Measurements from ENCODE around the gene LOXHD1.

The LOXHD1 gene

DNA sequence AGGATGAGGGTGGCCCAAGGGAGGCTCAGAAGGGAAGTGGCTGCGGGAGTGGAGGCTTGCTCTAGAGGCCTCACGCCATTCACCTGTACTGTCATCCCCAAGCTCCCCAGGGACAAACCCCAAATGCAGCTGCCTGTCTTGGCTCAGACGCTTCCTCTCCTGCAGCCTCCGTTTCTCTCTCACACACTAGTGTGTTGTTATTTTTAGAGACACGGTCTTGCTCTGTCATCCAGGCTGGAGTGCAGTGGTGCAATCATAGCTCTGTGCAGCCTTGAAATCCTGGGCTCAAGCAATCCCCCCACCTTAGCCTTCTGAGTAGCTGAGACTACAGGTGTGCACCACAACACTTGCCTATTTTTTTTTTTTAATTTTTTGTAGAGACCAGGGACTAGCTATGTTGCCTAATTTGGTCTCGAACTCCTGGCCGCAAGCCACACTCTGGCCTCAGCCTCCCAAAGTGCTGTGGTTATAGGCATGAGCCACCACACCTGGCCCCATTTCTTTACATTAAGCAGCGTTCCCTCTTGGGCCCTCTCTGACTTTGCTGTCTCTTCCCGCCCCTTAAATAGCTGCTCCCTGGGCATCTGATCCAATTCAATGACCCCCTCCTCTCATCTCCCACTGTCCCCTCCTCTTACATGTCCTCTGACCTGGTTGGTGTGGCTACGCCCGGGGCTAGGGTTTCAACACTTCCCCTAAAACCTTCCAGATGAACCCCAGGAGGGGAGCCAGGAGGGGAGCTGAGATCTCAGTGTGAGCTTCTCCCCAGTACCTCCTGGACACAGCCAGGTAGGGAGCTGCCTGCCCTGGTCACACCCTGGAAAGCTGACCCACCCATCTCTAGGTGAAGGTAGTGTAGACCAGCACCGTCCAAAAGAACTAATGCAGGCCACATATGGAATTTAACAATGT lies 24.0 kb upstream of the LOXHD1 start:
- Histone ChIP-seq H2BK12ac (ENCODE audit: low read length in 2 of 2) (peak overlapping the region in 1 of 2 experiments; percentile 12), H3K4ac (ENCODE audit: low read depth in 1 of 2, low read length in 2 of 2) (no peak overlapping the region), H3K4me2 (ENCODE audit: low read length, poor library complexity, severe bottlenecking) (no peak overlapping the region), H4K8ac (ENCODE audit: low read length) (no peak overlapping the region), H3K9me3 (ENCODE audit: control insufficient read depth, low read length) (no peaks in the 10 kb centered on the region), H3K14ac (ENCODE audit: low read length in 2 of 2) (no peak overlapping the region), H3K27me3 (ENCODE audit: control insufficient read depth in 1 of 2, insufficient read depth in 1 of 2, low read length in 2 of 2) (peaks cover 16 to 63% of the 10 kb centered on the region in 2 experiments), H2AK5ac (ENCODE audit: low read length, severe bottlenecking) (no peak overlapping the region), H3K79me1 (replicated peaks; ENCODE audit: low read length, poor library complexity, severe bottlenecking) (no peaks in the 10 kb centered on the region), H3K4me3 (ENCODE audit: insufficient read depth in 1 of 2, low read depth in 1 of 2, low read length in 2 of 2) (no peak overlapping the region), H2BK5ac (ENCODE audit: low read depth, low read length, poor library complexity, severe bottlenecking) (no peak overlapping the region), H3K4me1 (ENCODE audit: control insufficient read depth, insufficient read depth, low read depth, low read length) (peaks cover 10% of the 10 kb centered on the region), H2BK120ac (ENCODE audit: low read depth, low read length) (no peak overlapping the region), H3K23ac (ENCODE audit: low read length in 2 of 2) (no peak overlapping the region), H4K91ac (ENCODE audit: low read length) (no peak overlapping the region), H3K36me3 (ENCODE audit: control insufficient read depth in 1 of 2, insufficient read depth in 2 of 2, low read depth in 1 of 2, low read length in 2 of 2) (no peaks in the 10 kb centered on the region), H3K18ac (ENCODE audit: low read depth in 1 of 2, low read length in 2 of 2) (no peak overlapping the region), H3K27ac (ENCODE audit: low read length, poor library complexity, severe bottlenecking) (no peak overlapping the region), H2BK15ac (ENCODE audit: low read depth, poor library complexity, severe bottlenecking) (no peak overlapping the region), H2AFZ (ENCODE audit: low read depth, low read length) (no peak overlapping the region), H3K9ac (ENCODE audit: low read length) (no peak overlapping the region)
- 93% methylated on average over 10 of the region's 12 CpGs for WGBS
- DNase-seq, result no peak

GRCh38 chr18:46679846-46680598 lies 23.0 kb upstream of the LOXHD1 start:
- H3K36me3 ChIP-seq (ENCODE audit: control insufficient read depth in 1 of 2, insufficient read depth in 2 of 2, low read depth in 1 of 2, low read length in 2 of 2), result no peaks in the 10 kb centered on the region
- H3K79me1 ChIP-seq (replicated peaks; ENCODE audit: low read length, poor library complexity, severe bottlenecking), result no peaks in the 10 kb centered on the region
- H2AFZ ChIP-seq (ENCODE audit: low read depth, low read length), result no peak overlapping the region
- H3K4me2 ChIP-seq (ENCODE audit: low read length, poor library complexity, severe bottlenecking), result no peak overlapping the region
- H4K8ac ChIP-seq (ENCODE audit: low read length), result no peak overlapping the region
- 93% methylated on average over 52 of the region's 52 CpGs for WGBS
- no peak overlapping the region for H3K14ac ChIP-seq (ENCODE audit: low read length in 2 of 2)
- H4K91ac ChIP-seq (ENCODE audit: low read length), result no peak overlapping the region
- no peak for DNase-seq
- no peak overlapping the region for H3K27ac ChIP-seq (ENCODE audit: low read length, poor library complexity, severe bottlenecking)
- H2BK12ac ChIP-seq (ENCODE audit: low read length in 2 of 2), result no peak overlapping the region
- H2BK15ac ChIP-seq (ENCODE audit: low read depth, poor library complexity, severe bottlenecking), result no peak overlapping the region
- H2BK120ac ChIP-seq (ENCODE audit: low read depth, low read length), result no peak overlapping the region
- H3K9me3 ChIP-seq (ENCODE audit: control insufficient read depth, low read length), result no peaks in the 10 kb centered on the region
- peaks cover 11 to 63% of the 10 kb centered on the region in 2 experiments for H3K27me3 ChIP-seq (ENCODE audit: control insufficient read depth in 1 of 2, insufficient read depth in 1 of 2, low read length in 2 of 2)
- no peak overlapping the region for H3K4me3 ChIP-seq (ENCODE audit: insufficient read depth in 1 of 2, low read depth in 1 of 2, low read length in 2 of 2)
- H3K4ac ChIP-seq (ENCODE audit: low read depth in 1 of 2, low read length in 2 of 2), result no peak overlapping the region
- peaks cover 11% of the 10 kb centered on the region for H3K4me1 ChIP-seq (ENCODE audit: control insufficient read depth, insufficient read depth, low read depth, low read length)
- H3K18ac ChIP-seq (ENCODE audit: low read depth in 1 of 2, low read length in 2 of 2), result no peak overlapping the region
- no peak overlapping the region for H2BK5ac ChIP-seq (ENCODE audit: low read depth, low read length, poor library complexity, severe bottlenecking)
- H3K23ac ChIP-seq (ENCODE audit: low read length in 2 of 2), result no peak overlapping the region
- H3K9ac ChIP-seq (ENCODE audit: low read length), result no peak overlapping the region
- H2AK5ac ChIP-seq (ENCODE audit: low read length, severe bottlenecking), result no peak overlapping the region

GRCh38 chr18:46678785-46679399 lies 21.9 kb upstream of the LOXHD1 start:
- Histone ChIP-seq H3K79me1 (replicated peaks; ENCODE audit: low read length, poor library complexity, severe bottlenecking) (no peaks in the 10 kb centered on the region), H3K4me3 (ENCODE audit: insufficient read depth in 1 of 2, low read depth in 1 of 2, low read length in 2 of 2) (no peak overlapping the region), H2BK12ac (ENCODE audit: low read length in 2 of 2) (no peak overlapping the region), H3K4me1 (ENCODE audit: control insufficient read depth, insufficient read depth, low read depth, low read length) (peaks cover 11% of the 10 kb centered on the region), H3K4me2 (ENCODE audit: low read length, poor library complexity, severe bottlenecking) (no peak overlapping the region), H2BK120ac (ENCODE audit: low read depth, low read length) (no peak overlapping the region), H3K23ac (ENCODE audit: low read length in 2 of 2) (no peak overlapping the region), H3K14ac (ENCODE audit: low read length in 2 of 2) (no peak overlapping the region), H3K9ac (ENCODE audit: low read length) (no peak overlapping the region), H3K27me3 (ENCODE audit: control insufficient read depth in 1 of 2, insufficient read depth in 1 of 2, low read length in 2 of 2) (peaks cover 21 to 66% of the 10 kb centered on the region in 2 experiments), H2AFZ (ENCODE audit: low read depth, low read length) (no peak overlapping the region), H3K9me3 (ENCODE audit: control insufficient read depth, low read length) (no peaks in the 10 kb centered on the region), H3K36me3 (ENCODE audit: control insufficient read depth in 1 of 2, insufficient read depth in 2 of 2, low read depth in 1 of 2, low read length in 2 of 2) (no peaks in the 10 kb centered on the region), H4K8ac (ENCODE audit: low read length) (no peak overlapping the region), H3K18ac (ENCODE audit: low read depth in 1 of 2, low read length in 2 of 2) (no peak overlapping the region), H2BK5ac (ENCODE audit: low read depth, low read length, poor library complexity, severe bottlenecking) (no peak overlapping the region), H2BK15ac (ENCODE audit: low read depth, poor library complexity, severe bottlenecking) (no peak overlapping the region), H3K4ac (ENCODE audit: low read depth in 1 of 2, low read length in 2 of 2) (no peak overlapping the region), H2AK5ac (ENCODE audit: low read length, severe bottlenecking) (no peak overlapping the region), H3K27ac (ENCODE audit: low read length, poor library complexity, severe bottlenecking) (no peak overlapping the region), H4K91ac (ENCODE audit: low read length) (no peak overlapping the region)
- no peak for DNase-seq
- 90% methylated on average over 10 of the region's 10 CpGs for WGBS

DNA sequence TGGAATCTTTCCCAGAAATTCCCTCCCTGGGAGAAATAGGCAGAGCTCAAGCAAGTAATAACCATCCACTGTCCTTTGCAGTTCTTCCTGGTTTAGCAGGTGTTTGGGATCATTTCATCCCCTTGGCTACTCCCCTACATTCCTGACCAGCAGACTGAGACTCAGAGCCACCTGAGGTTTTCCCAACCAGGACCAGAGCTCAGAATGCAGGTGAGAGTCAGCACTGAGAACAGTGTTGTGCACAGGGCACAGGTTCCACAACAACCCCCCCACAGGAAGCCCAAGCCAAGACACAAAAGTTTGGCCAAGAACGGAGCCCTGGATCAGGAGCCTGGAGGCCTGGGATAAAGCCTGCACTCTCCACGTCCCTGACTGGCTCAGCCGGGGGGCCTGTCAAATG lies 21.0 kb upstream of the LOXHD1 start:
- Histone ChIP-seq H3K9ac (ENCODE audit: low read length) (no peak overlapping the region), H3K23ac (ENCODE audit: low read length in 2 of 2) (no peak overlapping the region), H2BK5ac (ENCODE audit: low read depth, low read length, poor library complexity, severe bottlenecking) (no peak overlapping the region), H3K4me1 (ENCODE audit: control insufficient read depth, insufficient read depth, low read depth, low read length) (peaks cover 11% of the 10 kb centered on the region), H4K8ac (ENCODE audit: low read length) (no peak overlapping the region), H3K18ac (ENCODE audit: low read depth in 1 of 2, low read length in 2 of 2) (no peak overlapping the region), H3K27me3 (ENCODE audit: control insufficient read depth in 1 of 2, insufficient read depth in 1 of 2, low read length in 2 of 2) (peaks cover 28 to 72% of the 10 kb centered on the region in 2 experiments), H4K91ac (ENCODE audit: low read length) (no peak overlapping the region), H3K9me3 (ENCODE audit: control insufficient read depth, low read length) (no peaks in the 10 kb centered on the region), H3K4me2 (ENCODE audit: low read length, poor library complexity, severe bottlenecking) (no peak overlapping the region), H2AFZ (ENCODE audit: low read depth, low read length) (no peak overlapping the region), H2AK5ac (ENCODE audit: low read length, severe bottlenecking) (no peak overlapping the region), H3K27ac (ENCODE audit: low read length, poor library complexity, severe bottlenecking) (no peak overlapping the region), H3K79me1 (replicated peaks; ENCODE audit: low read length, poor library complexity, severe bottlenecking) (no peaks in the 10 kb centered on the region), H2BK12ac (ENCODE audit: low read length in 2 of 2) (no peak overlapping the region), H2BK15ac (ENCODE audit: low read depth, poor library complexity, severe bottlenecking) (no peak overlapping the region), H2BK120ac (ENCODE audit: low read depth, low read length) (no peak overlapping the region), H3K14ac (ENCODE audit: low read length in 2 of 2) (no peak overlapping the region), H3K36me3 (ENCODE audit: control insufficient read depth in 1 of 2, insufficient read depth in 2 of 2, low read depth in 1 of 2, low read length in 2 of 2) (no peaks in the 10 kb centered on the region), H3K4me3 (ENCODE audit: insufficient read depth in 1 of 2, low read depth in 1 of 2, low read length in 2 of 2) (no peak overlapping the region), H3K4ac (ENCODE audit: low read depth in 1 of 2, low read length in 2 of 2) (no peak overlapping the region)
- DNase-seq, result no peak
- 62% methylated on average over 3 of the region's 3 CpGs for WGBS

All from mesenchymal stem cell (in vitro differentiated cells and primary cell).